Skeletal muscle satellite cell (primary cell): ENCODE measurements around the gene ONECUT3.

Experiments
- H3K27me3 ChIP-seq: 2 replicates; pipeline ENCODE4 v1.7.0; 2013; ENCODE audit warnings: low read length; ENCODE audit not compliant: control insufficient read depth, insufficient read depth
- H3K36me3 ChIP-seq: 2 replicates; pipeline ENCODE4 v1.7.0; 2013; ENCODE audit warnings: mild to moderate bottlenecking, control low read depth, low read length; ENCODE audit not compliant: insufficient read depth
- H3K4me1 ChIP-seq: 2 replicates; pipeline ENCODE4 v1.7.0; 2013; ENCODE audit warnings: low read length; ENCODE audit not compliant: control insufficient read depth, insufficient read depth
- H3K4me2 ChIP-seq: 2 replicates; pipeline ENCODE4 v1.7.0; 2013; ENCODE audit warnings: mild to moderate bottlenecking, low read length
- H3K4me3 ChIP-seq: 2 replicates; pipeline ENCODE4 v1.7.0; 2013; ENCODE audit warnings: low read length
- H3K9ac ChIP-seq: 2 replicates; pipeline ENCODE4 v1.7.0; 2013; ENCODE audit warnings: mild to moderate bottlenecking, low read depth, low read length, moderate library complexity
- H3K9me3 ChIP-seq: replicated peaks from 2 replicates; pipeline ENCODE4 v1.7.0; 2013; ENCODE audit warnings: mild to moderate bottlenecking, control low read depth, low read length

Gene ONECUT3

DNA sequence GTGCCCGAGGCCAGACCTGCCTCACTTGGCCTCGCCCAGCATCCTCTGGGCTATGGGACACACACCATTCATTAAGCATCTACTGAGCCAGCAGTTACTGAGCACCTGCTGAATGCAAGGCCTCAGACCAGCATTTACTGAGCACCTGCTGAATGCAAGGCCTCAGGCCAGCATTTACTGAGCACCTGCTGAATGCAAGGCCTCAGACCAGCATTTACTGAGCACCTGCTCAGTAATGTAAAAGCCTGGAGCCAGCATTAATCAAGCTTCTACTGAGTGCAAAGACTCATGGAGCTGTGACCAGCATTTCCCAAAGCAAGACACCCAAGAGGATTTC lies 55.1 kb downstream of the ONECUT3 start:
- Histone ChIP-seq H3K4me1 (peaks cover 14% of the 10 kb centered on the region), H3K4me3 (no peak overlapping the region), H3K9ac (no peak overlapping the region)

DNA sequence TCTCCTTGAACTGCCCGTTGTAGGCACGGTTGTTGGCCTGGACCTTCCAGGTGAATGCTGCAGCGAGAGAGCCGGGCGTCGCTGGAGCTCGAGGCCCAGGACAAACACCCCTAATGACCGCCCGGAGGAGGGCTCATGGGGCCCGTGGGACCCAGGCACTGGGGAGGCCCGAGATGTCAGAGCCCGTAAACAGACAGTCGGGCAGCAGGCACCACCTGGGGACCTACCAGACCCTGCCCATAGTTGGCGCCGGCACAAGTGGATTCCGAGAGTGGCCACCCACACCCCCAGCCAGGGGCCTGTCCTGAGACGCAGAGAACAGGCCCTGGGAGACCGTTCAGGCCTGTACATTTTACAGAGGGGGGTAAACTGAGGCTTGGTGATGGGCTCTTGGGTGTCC lies 56.4 kb downstream of the ONECUT3 start:
- Histone ChIP-seq H3K36me3 (no peaks in the 10 kb centered on the region), H3K4me1 (peaks cover 14% of the 10 kb centered on the region), H3K9me3 (no peaks in the 10 kb centered on the region), H3K4me2 (no peak overlapping the region), H3K9ac (no peak overlapping the region), H3K27me3 (no peaks in the 10 kb centered on the region), H3K4me3 (no peak overlapping the region)

More for the DNA sequence above, 55.1 kb downstream of the ONECUT3 start:
- Histone ChIP-seq H3K27me3 (no peaks in the 10 kb centered on the region), H3K4me2 (no peak overlapping the region), H3K9me3 (no peaks in the 10 kb centered on the region), H3K36me3 (no peaks in the 10 kb centered on the region)

DNA sequence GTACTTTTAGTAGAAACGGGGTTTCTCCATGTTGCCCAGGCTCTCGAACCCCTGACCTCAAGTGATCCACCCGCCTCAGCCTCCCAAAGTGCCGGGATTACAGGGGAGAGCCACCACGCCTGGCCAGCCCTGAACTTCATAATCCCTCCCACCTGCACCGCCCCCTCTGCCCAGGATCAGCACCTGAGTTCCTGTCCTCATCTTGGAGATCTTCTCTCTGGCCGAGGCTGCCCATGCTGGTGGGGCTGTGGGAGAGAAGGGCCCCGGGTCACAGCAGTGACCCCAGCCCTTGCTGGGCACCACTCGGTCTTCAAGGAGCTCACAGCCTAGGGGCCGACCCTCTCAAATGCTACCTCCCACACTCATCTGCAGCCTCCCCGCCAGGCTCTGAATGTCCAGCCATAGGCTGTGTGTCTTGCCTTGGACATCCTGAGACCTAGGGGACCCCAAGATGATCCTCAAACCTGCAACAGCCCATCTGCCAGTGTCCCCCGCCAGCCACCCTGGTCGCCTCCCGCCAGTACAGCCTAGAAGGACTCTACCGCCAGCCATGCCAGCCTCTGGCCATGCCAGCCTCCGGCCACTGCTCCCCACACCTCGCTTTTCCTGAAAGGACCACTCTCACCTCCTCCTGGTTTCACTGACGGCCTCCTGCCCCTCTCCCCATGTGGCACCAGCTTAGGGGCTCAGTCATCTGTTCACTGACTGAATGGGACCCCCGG lies 57.3 kb downstream of the ONECUT3 start:
- peaks cover 3% of the 10 kb centered on the region for H3K36me3 ChIP-seq
- no peaks in the 10 kb centered on the region for H3K9me3 ChIP-seq
- H3K4me1 ChIP-seq, result peaks cover 14% of the 10 kb centered on the region
- H3K4me3 ChIP-seq, result no peak overlapping the region
- H3K27me3 ChIP-seq, result no peaks in the 10 kb centered on the region
- no peak overlapping the region for H3K4me2 ChIP-seq
- no peak overlapping the region for H3K9ac ChIP-seq

DNA sequence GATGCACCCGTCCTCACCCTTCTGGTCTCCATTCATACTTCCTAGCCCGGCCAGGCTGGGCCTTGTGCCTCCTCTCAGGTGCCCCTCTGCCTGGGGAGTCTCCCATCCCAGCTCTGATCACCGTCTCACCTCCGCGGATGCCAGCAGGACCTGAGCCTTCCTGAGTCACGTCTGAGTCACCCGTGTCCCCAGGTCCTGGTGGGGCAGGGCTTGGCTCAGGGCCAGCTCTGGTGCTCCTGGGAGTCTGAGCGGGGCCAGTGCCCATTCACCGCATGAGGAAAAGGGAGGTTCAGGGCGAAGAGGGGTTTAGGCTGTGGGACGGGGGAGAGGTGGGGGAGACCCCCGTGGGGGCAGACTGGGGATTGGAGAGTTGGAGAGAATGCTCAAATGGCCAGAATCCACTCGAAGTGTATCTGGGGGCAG lies 58.2 kb downstream of the ONECUT3 start:
- no peaks in the 10 kb centered on the region for H3K9me3 ChIP-seq
- H3K4me1 ChIP-seq, result peaks cover 14% of the 10 kb centered on the region
- peak overlapping the region; percentile 94 for H3K4me2 ChIP-seq
- H3K27me3 ChIP-seq, result no peaks in the 10 kb centered on the region
- H3K36me3 ChIP-seq, result peaks cover 10% of the 10 kb centered on the region
- H3K4me3 ChIP-seq, result peak overlapping the region; percentile 77
- H3K9ac ChIP-seq, result peak overlapping the region; percentile 69

DNA sequence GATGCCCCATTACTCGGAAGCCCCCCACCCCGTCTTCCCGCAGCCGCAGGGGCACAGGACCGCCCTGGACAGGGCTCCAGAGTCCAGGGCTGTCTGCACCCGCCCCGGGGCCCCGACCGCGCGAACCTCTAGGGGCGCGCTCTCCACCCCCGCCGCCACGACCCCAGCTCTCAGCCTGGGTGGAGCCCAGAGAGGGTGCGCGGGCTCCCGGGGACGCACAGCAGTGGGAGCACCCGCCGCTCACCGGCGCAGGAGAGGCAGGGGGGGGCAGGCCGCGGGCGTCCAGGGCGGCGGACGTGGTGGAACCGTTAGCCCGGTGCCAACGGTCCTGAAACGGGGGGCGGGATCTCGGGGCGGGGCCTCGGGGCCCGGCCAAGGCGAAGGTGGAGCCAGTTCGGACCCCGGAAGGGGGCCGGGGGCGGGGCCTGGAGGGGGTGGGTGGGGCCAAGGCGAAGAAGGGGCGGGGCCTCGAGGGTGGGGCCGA lies 58.7 kb downstream of the ONECUT3 start, which contains the start of gene ATP8B3:
ATP8B3 (minus strand) TSS at position 335 of the 484 bp plus-strand sequence. CDS start 540 bp downstream, outside the sequence.
- H3K9me3 ChIP-seq, result no peaks in the 10 kb centered on the region
- H3K27me3 ChIP-seq, result no peaks in the 10 kb centered on the region
- H3K4me1 ChIP-seq, result peaks cover 14% of the 10 kb centered on the region
- peak within 1 kb of the TSS; percentile 77 for H3K4me3 ChIP-seq
- peak within 1 kb of the TSS; percentile 94 for H3K4me2 ChIP-seq
- H3K9ac ChIP-seq, result peak within 1 kb of the TSS; percentile 73
- H3K36me3 ChIP-seq, result peaks cover 14% of the 10 kb centered on the region

GRCh38 chr19:1812426-1813191 lies 59.3 kb downstream of the ONECUT3 start:
- peak overlapping the region; percentile 73 for H3K9ac ChIP-seq
- H3K36me3 ChIP-seq, result peaks cover 16% of the 10 kb centered on the region
- H3K4me2 ChIP-seq, result peak overlapping the region; percentile 94
- H3K4me3 ChIP-seq, result peak overlapping the region; percentile 77
- H3K4me1 ChIP-seq, result peaks cover 14% of the 10 kb centered on the region
- H3K9me3 ChIP-seq, result no peaks in the 10 kb centered on the region
- no peaks in the 10 kb centered on the region for H3K27me3 ChIP-seq

GRCh38 chr19:1813192-1814182 lies 60.2 kb downstream of the ONECUT3 start:
- Histone ChIP-seq H3K9ac (peak overlapping the region; percentile 73), H3K9me3 (no peaks in the 10 kb centered on the region), H3K36me3 (peaks cover 24% of the 10 kb centered on the region), H3K4me2 (peak overlapping the region; percentile 94), H3K4me1 (peaks cover 14% of the 10 kb centered on the region), H3K27me3 (no peaks in the 10 kb centered on the region), H3K4me3 (peak overlapping the region; percentile 77)

DNA sequence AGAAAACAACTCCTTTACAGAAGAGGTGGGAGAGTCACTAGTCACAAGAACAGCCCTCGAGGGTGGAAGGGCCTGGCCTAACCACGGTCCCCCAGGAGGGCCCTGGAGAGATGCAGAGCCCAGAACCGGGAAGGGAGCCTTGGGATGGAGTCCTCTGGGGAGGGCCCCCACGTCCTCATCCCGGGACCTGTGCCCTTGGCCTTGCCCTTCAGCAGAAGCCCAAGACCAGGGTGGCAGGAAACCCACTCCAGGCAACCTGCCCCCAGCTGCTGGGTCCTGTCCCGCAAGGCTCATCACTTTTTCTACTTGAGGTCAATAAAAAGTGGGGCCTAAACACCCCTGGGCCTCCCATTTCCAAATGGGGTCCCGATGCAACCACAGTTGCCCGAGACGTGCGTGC lies 61.1 kb downstream of the ONECUT3 start:
- Histone ChIP-seq H3K9ac (no peak overlapping the region), H3K4me2 (no peak overlapping the region), H3K27me3 (no peaks in the 10 kb centered on the region), H3K4me3 (no peak overlapping the region), H3K9me3 (no peaks in the 10 kb centered on the region), H3K4me1 (peaks cover 14% of the 10 kb centered on the region), H3K36me3 (peaks cover 24% of the 10 kb centered on the region)

GRCh38 chr19:1814833-1815604 lies 61.7 kb downstream of the ONECUT3 start:
- H3K36me3 ChIP-seq, result peaks cover 25% of the 10 kb centered on the region
- H3K4me2 ChIP-seq, result no peak overlapping the region
- H3K4me3 ChIP-seq, result no peak overlapping the region
- no peaks in the 10 kb centered on the region for H3K9me3 ChIP-seq
- H3K27me3 ChIP-seq, result no peaks in the 10 kb centered on the region
- H3K4me1 ChIP-seq, result peaks cover 14% of the 10 kb centered on the region
- no peak overlapping the region for H3K9ac ChIP-seq

DNA sequence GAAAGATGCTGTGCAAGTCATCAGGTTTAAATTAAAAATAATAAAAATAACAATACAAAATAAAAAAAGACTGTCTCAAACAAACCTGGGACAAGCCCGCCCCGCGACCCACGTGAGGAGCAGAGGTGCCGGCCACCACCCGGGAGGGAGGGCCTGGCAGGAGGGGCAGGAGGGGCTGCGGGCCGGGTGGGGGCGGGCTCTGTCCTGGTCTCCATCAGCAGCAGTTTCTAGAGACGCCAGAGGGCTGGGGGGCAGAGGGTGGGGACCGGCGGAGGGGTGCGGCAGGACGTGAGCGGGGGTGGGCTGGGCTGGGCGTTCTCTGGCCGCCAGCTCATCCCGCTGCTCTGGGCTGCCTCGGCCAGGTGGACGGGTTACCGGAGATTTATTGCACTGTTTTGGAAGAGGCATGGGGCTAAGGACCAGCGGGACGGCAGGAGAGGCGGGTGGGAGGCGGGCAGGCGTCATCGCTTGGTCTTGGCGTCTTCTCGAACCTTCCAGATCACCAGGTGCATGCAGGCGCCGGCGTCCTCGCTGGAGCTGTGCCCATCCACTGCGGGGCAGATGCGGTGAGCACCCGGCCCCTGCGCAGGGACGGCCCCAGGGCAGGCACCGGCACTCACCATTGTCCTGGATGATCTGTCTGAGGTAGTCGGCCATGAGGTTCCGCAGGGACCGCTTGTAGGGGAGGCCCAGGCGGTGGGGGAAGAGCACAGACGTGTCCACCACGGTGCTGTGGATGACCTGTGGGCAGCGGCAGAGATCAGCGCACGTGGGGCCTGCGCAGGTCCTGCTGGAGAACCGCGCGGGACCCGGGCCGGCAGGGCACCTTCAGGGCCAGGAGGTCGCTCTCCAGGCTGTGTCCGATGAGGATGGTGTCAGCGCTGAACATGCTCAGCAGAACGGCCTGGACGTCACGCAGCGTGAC lies 62.6 kb downstream of the ONECUT3 start:
- Histone ChIP-seq H3K9me3 (no peaks in the 10 kb centered on the region), H3K36me3 (peaks cover 32% of the 10 kb centered on the region), H3K9ac (no peak overlapping the region), H3K4me2 (no peak overlapping the region), H3K4me1 (peaks cover 14% of the 10 kb centered on the region), H3K27me3 (no peaks in the 10 kb centered on the region), H3K4me3 (no peak overlapping the region)
